Endometrial microvascular endothelial cells (primary cell): Measurements from ENCODE around the gene CCM2. TPM values are rescaled to one million over a fixed set of nuclear protein-coding genes. Genes with fewer than 3 reads are reported as not detected.

ENCODE experiments used
- in situ Hi-C: cut with HindIII; loops from 2 replicates; pipeline ENCODE4 v1.10.0; 2017; ENCODE audit warnings: low sequenced_read_pairs, low pct_unique_long_range_greater_than_20kb; ENCODE audit errors: inconsistent ontology term
- total RNA-seq: library from RNA; depleted of rRNA; stranded (reverse); fragments of >200 nt; gene quantifications from one replicate; pipeline ENCODE4 v1.2.3, GENCODE V29; 2015; ENCODE audit errors: inconsistent ontology term

CCM2 gene
- total RNA-seq, 1 donor from 2014 or later, result 70.8 TPM

DNA sequence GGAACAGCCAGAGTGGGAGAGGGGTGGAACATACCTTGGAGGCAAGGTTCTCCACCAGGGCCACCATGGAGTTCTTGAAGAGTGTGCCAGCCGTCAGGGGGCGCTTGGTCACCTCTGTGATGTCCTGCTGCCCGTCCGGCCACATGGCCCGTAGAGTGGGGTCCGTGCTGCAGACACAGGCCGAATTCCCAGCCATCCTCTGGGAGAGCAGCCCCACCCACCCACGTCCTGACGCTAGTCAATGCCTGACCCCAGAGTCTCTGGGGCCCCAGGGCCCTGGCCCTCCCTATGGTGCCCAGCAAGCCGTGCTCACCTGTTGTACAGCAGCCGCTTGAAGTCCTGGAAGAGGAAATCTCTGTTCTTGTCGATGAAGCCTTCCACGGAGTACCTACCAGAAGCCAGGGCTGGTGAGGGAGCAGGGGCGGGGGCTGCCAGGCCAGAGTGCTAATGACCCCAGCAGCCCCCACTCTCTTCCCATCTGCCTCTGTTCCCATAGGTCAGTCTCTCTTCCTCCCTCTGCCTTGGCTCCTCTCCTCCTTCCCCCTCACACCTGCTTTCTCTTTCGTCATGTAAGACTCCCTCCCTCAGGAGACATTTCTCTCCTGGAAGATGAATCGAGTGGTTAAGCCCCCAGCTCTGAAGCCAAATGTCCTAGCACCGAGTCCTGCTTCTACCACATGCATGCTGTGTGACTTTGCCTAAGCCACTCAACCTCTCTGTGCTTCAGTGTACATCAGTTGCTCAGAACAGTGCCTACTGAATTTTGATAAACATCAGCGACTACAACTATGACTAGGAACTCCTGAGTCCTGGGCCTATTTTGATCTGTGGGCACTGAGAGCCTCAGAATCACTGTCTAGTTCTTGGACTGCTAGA, 32.2 kb upstream of the CCM2 start:
- in situ Hi-C loops, result no loop called here

DNA sequence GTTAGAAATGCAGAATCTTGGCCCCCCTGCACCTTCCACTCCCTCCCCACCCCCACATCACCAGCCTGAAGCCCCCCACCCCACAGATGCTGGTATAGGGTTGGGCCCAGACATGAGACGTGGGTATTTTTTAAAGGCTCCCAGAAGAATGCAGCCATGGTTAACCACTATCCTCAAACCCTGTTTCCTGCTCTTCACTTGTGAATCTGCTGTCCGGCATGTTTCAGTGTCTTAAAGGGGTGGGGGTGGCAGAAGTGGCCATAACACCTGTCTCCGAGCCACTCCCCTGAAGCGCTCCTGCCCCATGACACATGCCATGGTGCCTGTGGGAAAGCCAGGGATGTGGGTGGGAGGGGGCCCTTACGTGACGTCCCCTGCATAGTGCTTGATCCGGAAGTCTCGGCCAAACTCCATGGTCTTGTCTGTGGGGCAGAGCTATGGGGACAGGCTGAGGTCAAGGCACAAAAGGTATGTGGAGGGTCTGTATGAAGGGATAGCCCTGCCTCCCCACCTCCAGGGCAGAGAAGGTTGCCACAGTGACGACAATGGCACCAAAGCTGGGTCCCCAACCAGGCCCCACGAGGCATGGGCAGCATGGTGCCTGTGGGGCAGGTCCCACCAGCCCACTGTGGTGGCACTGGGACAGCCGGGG, 30.8 kb upstream of the CCM2 start:
- in situ Hi-C loops, result no loop called here

DNA sequence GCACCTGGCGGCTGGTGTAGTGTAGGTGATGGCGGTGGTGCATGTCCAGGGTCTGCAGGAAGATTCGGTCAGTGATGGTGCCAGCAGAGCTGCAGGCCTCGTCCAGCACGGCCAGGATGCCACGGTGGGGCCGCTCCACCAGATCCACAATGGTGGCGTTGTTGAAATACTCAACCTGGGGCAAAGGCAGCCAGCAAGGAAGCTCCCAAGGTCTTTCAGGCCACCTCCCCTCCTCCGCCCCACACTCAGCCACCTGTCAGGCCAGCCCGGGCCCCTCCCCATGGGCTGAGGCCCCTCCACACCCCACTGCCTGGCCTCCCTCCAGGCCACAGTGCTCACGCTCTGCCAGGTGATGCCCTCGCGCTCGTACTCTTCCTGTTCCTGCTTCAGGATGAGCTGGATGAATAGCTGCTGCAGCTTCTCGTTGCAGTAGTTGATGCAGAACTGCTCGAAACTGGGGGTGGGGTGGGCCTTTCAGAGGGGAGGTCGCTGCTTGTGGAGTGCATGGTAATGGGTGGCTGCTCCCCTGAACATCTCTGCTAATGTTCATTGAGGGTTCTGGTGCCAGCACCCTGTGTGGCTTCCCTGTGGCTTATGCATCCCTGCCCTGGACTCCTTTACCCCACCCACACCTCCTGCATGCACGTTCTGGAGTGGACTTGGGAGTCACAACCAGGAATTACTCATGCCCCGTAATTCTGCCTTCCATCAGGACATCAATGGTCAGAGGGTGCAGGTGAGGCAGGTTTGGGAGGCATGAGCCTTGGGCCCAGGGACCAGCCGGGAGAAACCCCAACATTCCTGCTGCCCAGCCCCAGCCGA, 30.1 kb upstream of the CCM2 start:
- in situ Hi-C loops, result no loop called here

- in situ Hi-C loops, result no loop called here
Measured at GRCh38 chr7:44970523-44971051, 29.4 kb upstream of the CCM2 start.

GRCh38 chr7:44971188-44971901, 28.7 kb upstream of the CCM2 start:
- in situ Hi-C loops, result no loop called here

- in situ Hi-C loops, result no loop called here
Measured at GRCh38 chr7:44971902-44972441, 28.0 kb upstream of the CCM2 start.

GRCh38 chr7:44972562-44972961, 27.4 kb upstream of the CCM2 start:
- in situ Hi-C loops, result no loop called here

DNA sequence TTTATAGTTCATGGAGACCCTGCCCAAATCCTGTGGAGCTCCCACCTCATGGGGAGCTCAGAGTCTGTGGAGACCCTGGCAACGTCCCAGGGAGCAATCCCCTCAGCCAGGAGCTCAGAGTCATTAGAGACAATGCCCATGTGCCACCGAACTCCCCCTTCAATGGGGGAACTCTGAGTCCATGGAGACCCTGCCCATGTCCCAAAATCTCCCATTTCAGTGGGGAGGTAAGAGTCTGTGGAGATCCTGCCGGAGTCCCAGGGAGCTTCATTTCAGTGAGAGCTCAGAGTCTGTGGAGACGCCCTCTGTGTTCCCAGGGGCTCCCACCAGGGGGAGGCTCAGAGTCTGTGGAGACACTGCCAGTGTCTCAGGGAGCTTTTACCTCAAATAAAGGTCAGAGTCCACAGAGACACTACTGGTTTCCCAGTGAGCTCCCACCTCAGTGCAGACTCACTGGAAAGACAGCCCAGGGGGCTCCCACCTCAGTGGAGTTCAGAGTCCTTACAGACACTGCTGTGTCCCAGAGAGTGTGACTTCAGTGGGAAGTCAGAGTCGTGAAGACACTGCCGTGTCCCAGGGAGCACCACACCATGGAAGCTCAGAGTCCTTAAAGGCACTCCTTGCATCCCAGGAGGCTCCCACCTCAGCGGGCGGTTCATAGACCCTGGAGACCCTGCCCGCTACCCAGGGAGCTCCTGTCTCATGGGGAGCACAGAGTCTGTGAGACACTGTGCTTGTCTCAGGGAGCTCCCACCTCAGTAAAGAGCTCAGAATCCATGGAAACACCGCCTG, 26.2 kb upstream of the CCM2 start:
- in situ Hi-C loops, result no loop called here

DNA sequence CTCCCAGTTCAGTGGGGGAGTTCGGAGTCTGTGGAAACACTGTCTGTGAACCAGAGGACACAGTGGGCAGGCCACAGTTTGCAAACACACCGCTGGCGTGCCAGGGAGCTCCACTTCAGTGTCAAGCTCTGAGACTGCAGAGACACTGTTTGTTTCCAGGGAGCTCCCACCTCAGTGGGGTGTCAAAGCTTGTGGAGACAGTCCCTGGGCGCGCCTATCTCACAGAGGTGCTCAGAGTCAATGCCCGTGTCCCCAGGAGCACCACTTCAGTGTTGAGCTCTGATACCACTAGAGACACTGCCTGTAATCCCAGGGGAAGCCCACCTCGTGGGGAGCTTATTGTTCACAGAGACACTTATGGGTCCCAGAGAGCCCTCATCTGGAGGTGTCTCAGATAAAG, 25.5 kb upstream of the CCM2 start:
- in situ Hi-C loops, result no loop called here

- in situ Hi-C loops, result no loop called here
Measured at GRCh38 chr7:44975331-44976039, 24.5 kb upstream of the CCM2 start.

DNA sequence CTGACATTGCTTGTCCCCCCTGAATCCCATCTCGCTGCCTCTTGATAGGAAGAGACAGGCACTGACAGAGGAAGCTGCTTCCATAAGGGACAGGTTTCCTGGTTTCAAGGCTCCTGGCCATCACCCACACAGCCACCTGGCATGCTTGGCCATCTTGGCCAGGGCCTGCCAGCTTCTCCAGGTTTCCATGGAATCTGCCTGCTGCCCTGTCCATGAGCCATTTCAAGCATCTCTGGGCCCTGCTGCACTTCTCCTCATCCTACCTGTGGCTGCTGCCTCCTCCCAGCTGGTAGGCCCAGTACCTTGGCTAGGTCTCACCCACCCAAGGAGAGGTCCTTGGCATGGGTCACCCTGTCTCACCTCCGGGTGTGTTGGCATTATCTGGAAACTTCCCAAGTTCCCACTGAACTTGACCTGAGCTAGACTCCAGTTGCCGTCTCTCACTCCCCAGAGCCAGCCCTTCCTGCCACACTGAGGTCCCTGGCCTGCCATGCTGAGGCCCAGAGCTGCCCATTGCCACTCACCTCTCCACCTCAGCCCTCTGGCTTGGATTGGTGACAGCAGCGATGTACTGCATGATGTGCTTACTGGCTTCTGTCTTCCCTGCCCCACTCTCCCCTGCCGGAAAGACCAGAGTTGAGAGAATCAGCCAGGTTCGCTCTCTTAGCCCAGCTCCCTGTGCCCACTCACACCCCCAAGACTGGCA, 23.8 kb upstream of the CCM2 start:
- in situ Hi-C loops, result no loop called here

DNA sequence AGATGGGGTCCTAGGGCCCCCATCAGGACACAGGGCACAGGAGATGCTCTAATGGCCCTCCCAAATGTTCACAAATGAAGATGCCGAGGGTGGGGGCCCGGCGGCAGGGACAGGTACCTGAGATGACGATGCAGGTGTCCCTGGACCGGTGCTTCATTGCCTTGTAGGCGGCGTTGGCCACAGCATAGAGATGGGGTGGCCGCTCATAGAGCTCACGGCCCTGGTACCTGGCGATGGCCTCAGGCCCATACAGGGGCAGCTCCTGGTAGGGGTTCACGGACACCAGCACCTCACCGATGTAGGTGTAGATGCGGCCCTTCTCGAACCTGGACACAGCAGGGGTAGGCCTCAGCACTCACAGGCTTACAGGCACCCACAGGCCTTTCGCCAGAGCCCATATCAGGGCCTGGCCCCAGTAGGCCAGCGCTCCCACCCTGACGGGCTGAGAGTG, 23.2 kb upstream of the CCM2 start:
- in situ Hi-C loops, result no loop called here

GRCh38 chr7:44977304-44977958, 22.6 kb upstream of the CCM2 start:
- in situ Hi-C loops, result no loop called here

DNA sequence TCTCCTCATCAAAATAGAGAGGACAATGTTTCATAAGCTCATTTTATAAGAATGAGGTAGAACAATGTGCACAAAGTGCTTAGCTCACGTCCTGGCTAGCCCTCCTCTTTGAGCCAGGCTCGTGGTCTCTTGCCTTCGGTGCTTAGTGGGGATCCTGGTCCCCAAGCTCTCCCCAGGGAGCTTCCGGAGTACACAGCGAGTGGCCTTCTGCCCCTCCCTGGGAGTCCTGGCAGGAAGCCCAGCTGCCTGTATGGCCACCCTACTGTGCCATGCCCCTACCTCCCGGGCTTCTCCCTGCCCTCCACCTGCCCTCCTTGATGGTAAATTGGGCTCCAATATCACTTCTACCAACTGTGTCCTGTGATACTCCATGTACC, 22.1 kb upstream of the CCM2 start:
- in situ Hi-C loops, result no loop called here

DNA sequence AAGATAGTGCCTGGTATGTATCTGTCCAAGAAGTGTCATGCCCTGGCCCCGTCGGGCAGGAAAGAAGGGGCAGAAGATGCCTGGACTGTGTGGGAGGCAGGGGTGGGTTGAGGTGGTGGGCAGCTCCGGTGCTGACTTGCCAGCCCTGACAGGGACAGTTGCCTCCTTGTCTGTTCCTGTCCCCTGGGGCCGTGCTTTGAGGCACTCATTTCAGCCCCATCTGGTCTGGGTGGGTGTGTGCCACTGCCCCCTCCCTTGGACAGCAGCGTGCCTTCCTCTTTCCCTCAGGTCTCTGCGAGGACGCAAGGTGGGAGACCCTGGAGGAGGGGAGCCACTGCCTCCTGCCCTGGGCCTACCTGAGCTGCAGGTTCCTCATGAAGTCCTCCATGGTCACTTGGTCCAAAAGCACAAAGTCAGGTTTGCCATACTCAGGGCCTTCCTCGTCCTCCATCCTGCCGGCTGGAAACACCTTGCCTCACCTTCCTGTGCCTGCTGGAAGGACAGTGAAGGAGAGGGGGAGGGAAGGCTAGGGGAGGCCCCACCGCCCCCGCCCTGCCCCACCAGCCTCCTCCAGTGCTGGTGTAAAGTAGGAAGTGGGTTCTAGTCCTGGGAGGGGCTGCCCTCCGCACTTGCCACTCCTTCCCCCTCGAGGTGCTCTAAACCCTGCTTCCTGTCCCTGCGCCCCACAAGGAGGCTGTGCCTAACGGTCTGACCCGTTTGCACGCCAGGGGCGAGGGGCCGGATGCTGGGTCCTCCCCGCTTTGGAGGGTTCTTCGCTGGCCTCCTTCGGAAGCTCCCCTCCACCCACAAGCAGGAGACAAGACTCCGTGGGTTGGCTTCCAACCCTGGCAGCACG, 21.3 kb upstream of the CCM2 start, which contains the start of gene MYO1G:
Gene MYO1G, minus strand, starts transcription at position 505 of the 856 bp plus-strand sequence. Its CDS starts 54 bp downstream, at position 451.
- in situ Hi-C loops, result no loop called here
